Astrocyte (in vitro differentiated cells and primary cell): ENCODE data around the gene SLC35C1. TPM values are rescaled to one million over a fixed set of nuclear protein-coding genes. Genes with fewer than 3 reads are reported as not detected.
A peak's percentile ranks its signal among the peaks of the same experiment; 100 is the strongest.

Experiments used
- DNase-seq: peaks from one replicate; pipeline ENCODE4 v3.0.0-alpha.2; 2010; ENCODE audit warnings: low read depth
- FAIRE-seq: peaks from 2 replicates; lab custom pipeline; 2011; peaks lifted over from hg19 to GRCh38; lab: Jason Lieb, UNC
- H2AFZ ChIP-seq: 2 replicates; pipeline ENCODE4 v1.6.0; 2012; ENCODE audit warnings: low read depth, low read length, inconsistent platforms
- H3K27ac ChIP-seq: 2 replicates; pipeline ENCODE4 v1.5.1; 2011; ENCODE audit warnings: low read depth, low read length, inconsistent platforms
- H3K27me3 ChIP-seq: 2 replicates; pipeline ENCODE4 v1.6.0; 2011; ENCODE audit warnings: low read length, inconsistent platforms; ENCODE audit not compliant: insufficient read depth
- H3K36me3 ChIP-seq: 2 replicates; pipeline ENCODE4 v1.5.1; 2011; ENCODE audit warnings: low read length, inconsistent platforms; ENCODE audit not compliant: insufficient read depth
- H3K4me1 ChIP-seq: 2 replicates; pipeline ENCODE4 v1.5.1; 2011; ENCODE audit warnings: low read length, inconsistent platforms; ENCODE audit not compliant: insufficient read depth
- H3K4me2 ChIP-seq: 2 replicates; pipeline ENCODE4 v1.6.0; 2012; ENCODE audit warnings: low read length, inconsistent platforms
- H3K4me3 ChIP-seq: 2 replicates; pipeline ENCODE4 v1.5.1; 2011; ENCODE audit warnings: low read depth, mild to moderate bottlenecking, low read length, inconsistent platforms; ENCODE audit not compliant: insufficient read depth
- H3K79me2 ChIP-seq: 2 replicates; pipeline ENCODE4 v1.6.0; 2012; ENCODE audit warnings: mild to moderate bottlenecking, low read length, inconsistent platforms; ENCODE audit not compliant: insufficient read depth
- H3K9ac ChIP-seq: 2 replicates; pipeline ENCODE4 v1.6.0; 2012; ENCODE audit warnings: mild to moderate bottlenecking, low read length, inconsistent platforms
- H3K9me3 ChIP-seq: 2 replicates; pipeline ENCODE4 v1.5.1; 2012; ENCODE audit warnings: low read depth, mild to moderate bottlenecking, low read length, inconsistent platforms; ENCODE audit not compliant: insufficient read depth
- H4K20me1 ChIP-seq: 2 replicates; pipeline ENCODE4 v1.6.0; 2012; ENCODE audit warnings: low read length, inconsistent platforms; ENCODE audit not compliant: insufficient read depth
- H3K27ac Mint-ChIP-seq: one replicate; pipeline ENCODE4 v1.8.0; 2021; ENCODE audit warnings: mild to moderate bottlenecking, mixed read lengths; ENCODE audit not compliant: unreplicated experiment
- H3K27me3 Mint-ChIP-seq: one replicate; pipeline ENCODE4 v1.8.0; 2021; ENCODE audit warnings: low read depth, mixed read lengths; ENCODE audit not compliant: unreplicated experiment
- H3K36me3 Mint-ChIP-seq: one replicate; pipeline ENCODE4 v1.8.0; 2021; ENCODE audit warnings: low read depth, mixed read lengths; ENCODE audit not compliant: unreplicated experiment
- H3K4me1 Mint-ChIP-seq: one replicate; pipeline ENCODE4 v1.8.0; 2021; ENCODE audit warnings: low read depth, mixed read lengths; ENCODE audit not compliant: unreplicated experiment
- H3K4me3 Mint-ChIP-seq: one replicate; pipeline ENCODE4 v1.8.0; 2021; ENCODE audit warnings: mild to moderate bottlenecking, moderate library complexity, mixed read lengths; ENCODE audit not compliant: unreplicated experiment
- H3K9me3 Mint-ChIP-seq: one replicate; pipeline ENCODE4 v1.8.0; 2021; ENCODE audit warnings: mild to moderate bottlenecking, mixed read lengths; ENCODE audit not compliant: unreplicated experiment
- EZH2 ChIP-seq: IDR thresholded peaks from 2 replicates; pipeline ENCODE4 v1.6.1; 2012; ENCODE audit warnings: mild to moderate bottlenecking, low read length, inconsistent platforms; ENCODE audit not compliant: insufficient read depth
- total RNA-seq: library from RNA; stranded (reverse); gene quantifications from 2 replicates; pipeline ENCODE4 v1.2.1, GENCODE V29; 2021
- TF ChIP-seq, protein P1 (sequence below): IDR thresholded peaks from 2 replicates; pipeline ENCODE4 v1.5.1; 2011; ENCODE audit warnings: low read depth, mild to moderate bottlenecking, inconsistent platforms, low read length, moderate library complexity; ENCODE audit not compliant: insufficient read depth

The SLC35C1 gene
- total RNA-seq, 1 donor from 2014 or later: 23.4 TPM

DNA sequence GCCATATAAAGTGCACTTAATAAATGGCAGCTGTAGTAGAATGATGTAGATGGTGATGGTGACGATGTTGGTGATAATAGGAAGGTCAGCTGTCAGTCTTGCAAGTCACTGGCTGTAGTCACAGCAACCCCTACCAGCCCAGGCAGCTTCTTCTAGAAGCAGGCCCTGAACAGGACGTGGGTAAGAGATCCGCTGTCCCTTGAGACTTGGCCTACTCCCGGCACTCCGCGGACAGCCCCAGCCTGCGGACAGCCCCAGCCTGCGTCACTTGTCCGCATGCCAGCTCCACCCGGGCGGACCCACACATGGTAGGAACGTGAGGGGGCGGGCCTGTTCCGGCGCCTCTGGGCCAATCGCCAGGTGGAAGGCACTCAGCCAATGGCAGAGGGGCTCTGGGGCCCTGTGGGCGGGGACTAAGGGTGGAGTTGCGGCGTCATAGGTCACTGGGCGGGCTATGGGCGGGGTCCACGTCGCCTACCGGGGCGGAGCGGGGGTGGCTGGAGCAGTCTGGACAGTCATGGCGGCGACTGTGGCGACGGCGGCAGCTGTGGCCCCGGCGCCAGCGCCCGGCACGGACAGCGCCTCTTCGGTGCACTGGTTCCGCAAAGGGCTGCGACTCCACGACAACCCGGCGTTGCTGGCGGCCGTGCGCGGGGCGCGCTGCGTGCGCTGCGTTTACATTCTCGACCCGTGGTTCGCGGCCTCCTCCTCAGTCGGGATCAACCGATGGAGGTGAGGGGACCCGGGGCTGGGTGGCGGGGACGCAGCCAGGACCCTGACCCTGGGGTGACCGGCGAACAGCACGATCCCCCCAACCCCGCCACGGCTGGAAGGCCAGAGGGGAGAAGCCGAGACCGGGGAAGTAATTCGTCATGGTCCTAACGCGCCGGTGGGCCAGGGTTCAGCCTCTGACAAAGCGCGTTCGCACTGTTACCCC, 42.3 kb downstream of the SLC35C1 start, which contains the start of gene CRY2:
CRY2 (plus strand) TSS at position 502 of the 937 bp plus-strand sequence; CDS start at position 518, 16 bp downstream.
- FAIRE-seq (no peak), DNase-seq (peak; percentile 84)
- peaks cover 28% of the 10 kb centered on the region for H3K4me1 ChIP-seq
- H3K27me3 Mint-ChIP-seq: peaks cover 9% of the 10 kb centered on the region
- peaks cover 35% of the 10 kb centered on the region for H3K79me2 ChIP-seq
- TF ChIP-seq EZH2: no peak
- TF ChIP-seq, protein P1, sequence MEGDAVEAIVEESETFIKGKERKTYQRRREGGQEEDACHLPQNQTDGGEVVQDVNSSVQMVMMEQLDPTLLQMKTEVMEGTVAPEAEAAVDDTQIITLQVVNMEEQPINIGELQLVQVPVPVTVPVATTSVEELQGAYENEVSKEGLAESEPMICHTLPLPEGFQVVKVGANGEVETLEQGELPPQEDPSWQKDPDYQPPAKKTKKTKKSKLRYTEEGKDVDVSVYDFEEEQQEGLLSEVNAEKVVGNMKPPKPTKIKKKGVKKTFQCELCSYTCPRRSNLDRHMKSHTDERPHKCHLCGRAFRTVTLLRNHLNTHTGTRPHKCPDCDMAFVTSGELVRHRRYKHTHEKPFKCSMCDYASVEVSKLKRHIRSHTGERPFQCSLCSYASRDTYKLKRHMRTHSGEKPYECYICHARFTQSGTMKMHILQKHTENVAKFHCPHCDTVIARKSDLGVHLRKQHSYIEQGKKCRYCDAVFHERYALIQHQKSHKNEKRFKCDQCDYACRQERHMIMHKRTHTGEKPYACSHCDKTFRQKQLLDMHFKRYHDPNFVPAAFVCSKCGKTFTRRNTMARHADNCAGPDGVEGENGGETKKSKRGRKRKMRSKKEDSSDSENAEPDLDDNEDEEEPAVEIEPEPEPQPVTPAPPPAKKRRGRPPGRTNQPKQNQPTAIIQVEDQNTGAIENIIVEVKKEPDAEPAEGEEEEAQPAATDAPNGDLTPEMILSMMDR: no peak
- H3K27me3 ChIP-seq: peaks cover 9% of the 10 kb centered on the region
- H3K9me3 Mint-ChIP-seq: no peaks in the 10 kb centered on the region
- H3K36me3 ChIP-seq: no peaks in the 10 kb centered on the region
- no peaks in the 10 kb centered on the region for H3K9me3 ChIP-seq
- H4K20me1 ChIP-seq: peaks cover 40% of the 10 kb centered on the region
- peak within 1 kb of the TSS; percentile 92 for H3K27ac ChIP-seq
- H3K27ac Mint-ChIP-seq: peak within 1 kb of the TSS; percentile 77
- peak within 1 kb of the TSS; percentile 88 for H3K4me3 ChIP-seq
- no peaks in the 10 kb centered on the region for H3K36me3 Mint-ChIP-seq
- H2AFZ ChIP-seq: peak within 1 kb of the TSS; percentile 96
- peak within 1 kb of the TSS; percentile 90 for H3K4me3 Mint-ChIP-seq
- H3K4me2 ChIP-seq: peak within 1 kb of the TSS; percentile 94
- peak within 1 kb of the TSS; percentile 95 for H3K9ac ChIP-seq
- peaks cover 32% of the 10 kb centered on the region for H3K4me1 Mint-ChIP-seq

DNA sequence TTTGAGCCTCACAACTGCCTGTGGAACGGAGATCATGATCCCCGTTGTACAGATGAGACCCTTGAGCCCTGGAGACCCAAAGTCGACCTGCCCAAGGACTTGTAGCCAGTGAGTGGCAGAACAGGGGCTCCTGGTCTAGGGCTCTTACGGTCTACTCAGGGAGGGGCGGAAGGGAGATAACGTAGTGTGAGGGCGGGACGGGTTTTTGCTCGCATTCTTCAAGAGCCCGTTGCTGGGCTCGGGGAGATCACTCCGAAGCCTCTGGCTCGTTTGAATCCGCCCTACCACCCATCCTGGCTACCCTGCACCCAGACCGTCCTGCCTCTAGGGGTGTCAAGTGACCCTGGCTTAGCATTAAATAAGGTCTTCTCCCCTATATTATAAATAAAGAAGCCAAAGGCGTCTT, 43.0 kb downstream of the SLC35C1 start:
- Histone ChIP-seq H3K9ac (peak overlapping the region; percentile 95), H3K36me3 (no peaks in the 10 kb centered on the region), H3K9me3 (no peaks in the 10 kb centered on the region), H4K20me1 (peaks cover 46% of the 10 kb centered on the region), H3K79me2 (peaks cover 41% of the 10 kb centered on the region), H3K4me2 (peak overlapping the region; percentile 94), H3K27me3 (peaks cover 9% of the 10 kb centered on the region), H3K27ac (peak overlapping the region; percentile 92), H2AFZ (peak overlapping the region; percentile 96), H3K4me1 (peaks cover 28% of the 10 kb centered on the region), H3K4me3 (peak overlapping the region; percentile 88)
- peak overlapping the region; percentile 77 for H3K27ac Mint-ChIP-seq
- DNase-seq (peak; percentile 63), FAIRE-seq (no peak)
- no peak for TF ChIP-seq EZH2
- TF ChIP-seq, protein P1: no peak
- H3K9me3 Mint-ChIP-seq: no peaks in the 10 kb centered on the region
- peak overlapping the region; percentile 90 for H3K4me3 Mint-ChIP-seq
- no peaks in the 10 kb centered on the region for H3K36me3 Mint-ChIP-seq
- peaks cover 9% of the 10 kb centered on the region for H3K27me3 Mint-ChIP-seq
- peaks cover 33% of the 10 kb centered on the region for H3K4me1 Mint-ChIP-seq
